Stimulated activated CD4-positive, alpha-beta T cell treated with anti-CD3 and anti-CD28 coated beads, Interleukin-2, amount 100 ng/mL, for 48 hours (primary cell): ENCODE data around the gene CTNNA3.

Experiments
- DNase-seq, 2 donors: peaks; one replicate each; pipeline ENCODE4 v3.0.0-alpha.2; 2020

Gene CTNNA3

DNA sequence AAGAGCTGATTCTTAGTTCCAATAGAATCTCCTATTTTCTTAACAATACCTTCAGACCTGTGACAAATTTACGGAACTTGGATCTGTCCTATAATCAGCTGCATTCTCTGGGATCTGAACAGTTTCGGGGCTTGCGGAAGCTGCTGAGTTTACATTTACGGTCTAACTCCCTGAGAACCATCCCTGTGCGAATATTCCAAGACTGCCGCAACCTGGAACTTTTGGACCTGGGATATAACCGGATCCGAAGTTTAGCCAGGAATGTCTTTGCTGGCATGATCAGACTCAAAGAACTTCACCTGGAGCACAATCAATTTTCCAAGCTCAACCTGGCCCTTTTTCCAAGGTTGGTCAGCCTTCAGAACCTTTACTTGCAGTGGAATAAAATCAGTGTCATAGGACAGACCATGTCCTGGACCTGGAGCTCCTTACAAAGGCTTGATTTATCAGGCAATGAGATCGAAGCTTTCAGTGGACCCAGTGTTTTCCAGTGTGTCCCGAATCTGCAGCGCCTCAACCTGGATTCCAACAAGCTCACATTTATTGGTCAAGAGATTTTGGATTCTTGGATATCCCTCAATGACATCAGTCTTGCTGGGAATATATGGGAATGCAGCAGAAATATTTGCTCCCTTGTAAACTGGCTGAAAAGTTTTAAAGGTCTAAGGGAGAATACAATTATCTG lies 768.6 kb downstream of the CTNNA3 start:
- DNase-seq, result no peak

DNA sequence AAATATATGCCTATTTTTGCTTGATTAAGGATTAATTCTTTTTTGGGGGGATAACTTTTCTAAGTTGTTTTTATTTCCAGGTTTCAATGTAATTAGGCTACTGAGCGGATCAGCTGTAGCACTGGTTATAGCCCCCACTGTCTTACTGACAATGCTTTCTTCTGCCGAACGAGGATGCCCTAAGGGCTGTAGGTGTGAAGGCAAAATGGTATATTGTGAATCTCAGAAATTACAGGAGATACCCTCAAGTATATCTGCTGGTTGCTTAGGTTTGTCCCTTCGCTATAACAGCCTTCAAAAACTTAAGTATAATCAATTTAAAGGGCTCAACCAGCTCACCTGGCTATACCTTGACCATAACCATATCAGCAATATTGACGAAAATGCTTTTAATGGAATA lies 769.2 kb downstream of the CTNNA3 start:
- DNase-seq, result no peak

DNA sequence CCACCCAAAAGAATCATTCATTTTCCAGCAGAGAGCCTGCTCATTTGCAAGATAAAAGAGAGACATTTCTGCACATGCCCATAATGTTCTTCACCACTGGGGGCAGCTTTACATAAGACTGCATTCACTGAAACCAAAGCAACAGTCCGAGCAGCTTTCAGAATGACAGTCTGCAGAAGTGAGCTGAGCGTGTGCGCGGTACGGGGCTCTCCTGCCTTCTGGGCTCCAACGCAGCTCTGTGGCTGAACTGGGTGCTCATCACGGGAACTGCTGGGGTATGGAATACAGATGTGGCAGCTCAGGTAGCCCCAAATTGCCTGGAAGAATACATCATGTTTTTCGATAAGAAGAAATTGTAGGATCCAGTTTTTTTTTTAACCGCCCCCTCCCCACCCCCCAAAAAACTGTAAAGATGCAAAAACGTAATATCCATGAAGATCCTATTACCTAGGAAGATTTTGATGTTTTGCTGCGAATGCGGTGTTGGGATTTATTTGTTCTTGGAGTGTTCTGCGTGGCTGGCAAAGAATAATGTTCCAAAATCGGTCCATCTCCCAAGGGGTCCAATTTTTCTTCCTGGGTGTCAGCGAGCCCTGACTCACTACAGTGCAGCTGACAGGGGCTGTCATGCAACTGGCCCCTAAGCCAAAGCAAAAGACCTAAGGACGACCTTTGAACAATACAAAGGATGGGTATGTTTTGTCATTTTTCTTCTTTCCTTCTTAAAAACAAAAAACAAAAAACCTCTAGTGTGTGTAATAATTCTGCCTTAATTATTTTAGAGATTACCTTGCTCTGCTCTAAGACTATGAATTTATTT lies 769.9 kb downstream of the CTNNA3 start, which contains the start of gene LRRTM3:
Gene LRRTM3, plus strand, starts transcription at position 141 of the 820 bp plus-strand sequence.
- DNase-seq, result no peak

DNA sequence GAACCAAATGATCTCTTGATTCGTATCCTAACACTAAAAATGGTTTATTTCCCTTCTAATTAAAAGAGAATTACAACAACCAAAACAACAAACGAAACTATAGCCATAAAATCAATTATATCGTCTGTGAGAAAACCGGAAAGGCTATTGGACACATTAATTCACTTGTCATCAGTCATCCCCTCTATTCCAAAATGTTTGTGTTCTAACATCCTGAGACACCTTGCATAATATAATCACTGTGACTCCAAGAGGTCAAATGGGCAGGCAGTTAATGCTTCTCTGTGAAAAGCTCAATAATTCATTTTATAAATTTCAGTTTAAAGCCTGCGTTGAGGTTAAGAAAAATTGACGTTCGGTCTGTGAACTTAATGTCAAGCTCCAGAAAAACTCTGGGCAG lies 770.6 kb downstream of the CTNNA3 start:
- no peak for DNase-seq

DNA sequence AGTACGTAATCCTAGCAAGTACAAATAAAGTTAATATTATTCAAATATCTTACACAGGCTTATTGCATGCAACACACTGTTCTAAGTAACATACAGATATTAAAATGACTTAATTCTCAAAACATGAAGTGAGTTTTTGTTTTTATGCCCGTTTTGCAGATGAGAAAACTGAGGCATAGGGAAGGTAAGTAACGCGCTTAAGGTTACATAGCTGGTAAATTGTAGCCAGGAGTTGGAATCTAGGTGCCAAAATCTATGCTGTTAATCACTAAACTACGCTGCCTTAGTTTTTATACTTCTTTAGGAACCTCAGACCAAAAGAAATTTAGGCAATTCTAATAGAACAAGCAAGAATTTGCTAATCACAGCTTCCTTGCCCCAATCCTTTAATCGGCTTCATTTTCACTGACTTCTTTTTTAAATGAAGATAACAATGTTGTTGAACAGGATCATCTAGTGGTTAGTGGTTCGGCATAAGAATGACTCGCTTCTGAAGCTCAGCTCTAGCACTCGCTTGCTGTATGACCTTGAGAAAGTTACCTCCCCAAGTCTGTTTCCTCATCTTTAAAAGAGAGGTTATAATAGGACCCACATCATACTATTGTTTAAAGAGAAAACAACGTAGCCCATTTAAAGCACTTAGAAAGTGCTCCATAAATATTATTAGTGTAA lies 771.2 kb downstream of the CTNNA3 start:
- DNase-seq, result no peak

DNA sequence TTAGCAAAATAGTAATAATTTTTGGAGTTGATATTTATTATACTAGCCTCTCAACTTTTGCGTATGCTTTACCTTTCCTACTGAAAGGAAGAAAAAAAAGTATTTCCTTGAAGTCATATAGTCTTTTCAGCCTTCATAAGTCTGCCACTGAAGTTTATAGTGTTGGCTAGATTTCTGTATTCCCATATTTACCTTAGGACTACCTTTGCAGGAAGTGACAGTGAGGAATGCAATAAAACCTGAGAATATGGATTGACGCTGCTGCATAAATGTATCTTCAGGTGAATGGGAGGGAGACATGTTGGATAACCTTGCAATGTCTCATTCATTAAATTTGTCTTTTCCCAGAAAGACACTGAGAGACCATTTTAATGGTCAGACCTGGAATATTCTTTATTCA lies 776.7 kb downstream of the CTNNA3 start:
- DNase-seq, result no peak

DNA sequence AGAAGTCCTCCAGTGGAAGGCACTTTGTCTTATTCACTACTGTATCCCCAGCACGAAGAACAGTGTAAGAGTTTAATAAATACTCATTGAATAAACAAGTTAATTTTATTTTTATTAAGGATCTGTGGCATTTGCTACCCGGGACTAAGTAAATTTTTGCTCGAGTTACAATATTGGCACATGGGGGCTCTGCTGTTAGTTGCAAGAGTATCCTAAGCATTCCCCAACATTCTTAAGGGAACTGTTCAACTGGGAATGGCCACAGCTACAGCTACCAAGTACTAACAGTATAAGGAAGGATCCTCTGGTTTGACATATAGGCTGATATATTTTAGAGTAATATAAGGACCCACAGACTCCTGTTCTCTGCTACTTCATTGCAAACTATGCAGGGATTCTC lies 778.9 kb downstream of the CTNNA3 start:
- no peak for DNase-seq

DNA sequence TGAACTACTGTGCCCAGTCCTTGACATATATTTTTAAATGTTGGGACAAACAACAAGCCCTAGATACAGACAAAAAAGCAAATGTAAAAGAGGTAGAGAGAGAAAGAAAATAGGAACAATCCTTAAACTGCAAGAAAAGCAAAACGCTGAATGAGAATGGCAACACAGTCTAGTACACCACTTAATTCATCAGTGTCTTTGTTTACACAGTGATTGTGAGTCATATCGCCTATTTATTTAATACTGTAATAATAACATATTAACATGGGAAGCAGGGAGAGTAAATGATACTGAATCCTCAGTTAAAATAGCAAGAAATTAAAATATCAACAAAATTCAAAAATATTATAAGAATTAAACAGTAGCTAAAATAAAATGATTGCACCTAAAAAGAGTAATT lies 780.0 kb downstream of the CTNNA3 start:
- DNase-seq, result no peak

DNA sequence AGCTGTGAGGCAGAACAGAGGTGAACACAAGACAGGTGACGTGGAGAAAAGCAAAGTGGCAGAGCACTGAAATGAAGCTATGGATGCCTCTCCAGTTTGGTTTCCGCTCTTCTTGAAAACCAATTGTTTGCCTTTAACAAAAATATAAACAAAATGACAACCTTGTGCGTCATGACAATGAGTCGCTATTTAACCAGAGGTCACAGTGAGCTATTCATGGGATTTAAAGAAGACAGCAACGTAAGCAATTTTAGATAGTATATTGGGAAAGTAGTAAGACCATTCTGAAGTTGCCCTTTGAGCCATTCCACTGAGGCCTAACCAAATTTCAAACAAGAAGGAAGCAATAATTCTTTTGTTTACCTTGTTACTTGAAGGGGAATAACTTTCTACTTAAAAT lies 785.3 kb downstream of the CTNNA3 start:
- no peak for DNase-seq

DNA sequence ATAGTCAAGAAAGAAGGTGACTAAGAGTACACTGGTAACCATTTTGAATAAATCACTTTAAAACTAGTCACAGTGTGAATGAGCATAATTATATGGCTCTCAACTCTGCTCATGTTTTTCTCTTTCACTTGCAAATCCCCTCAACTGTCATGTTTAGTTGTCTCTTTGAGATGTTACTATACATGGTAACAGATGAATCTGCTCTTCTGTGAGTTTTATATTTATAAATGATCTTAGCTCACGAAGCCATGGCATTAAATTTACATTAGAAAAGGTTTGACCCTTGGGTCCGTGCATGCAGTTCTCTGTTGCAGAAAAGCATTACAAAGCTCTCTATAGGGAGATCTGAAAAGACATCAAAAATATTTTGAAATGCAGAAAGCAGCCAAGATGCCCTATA lies 803.1 kb downstream of the CTNNA3 start:
- DNase-seq, result no peak

DNA sequence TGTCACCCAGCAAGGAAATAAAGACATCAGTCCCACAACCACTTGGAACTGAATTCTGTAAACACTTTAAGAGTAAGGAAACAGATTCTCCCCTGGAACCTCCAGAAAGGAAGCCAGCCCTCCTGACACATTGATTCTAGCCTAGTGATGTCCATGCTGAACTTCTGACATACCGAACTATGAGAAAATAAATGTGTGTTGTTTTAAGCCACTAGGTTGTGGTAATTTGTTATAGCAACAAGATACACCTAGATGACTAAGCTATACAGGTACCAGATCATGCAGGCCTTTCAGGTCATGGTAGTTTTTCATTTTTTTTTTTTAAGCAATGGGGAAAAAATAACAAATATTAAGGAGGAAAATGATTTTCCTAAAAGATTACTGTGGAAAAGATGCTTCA lies 807.8 kb downstream of the CTNNA3 start:
- no peak for DNase-seq

DNA sequence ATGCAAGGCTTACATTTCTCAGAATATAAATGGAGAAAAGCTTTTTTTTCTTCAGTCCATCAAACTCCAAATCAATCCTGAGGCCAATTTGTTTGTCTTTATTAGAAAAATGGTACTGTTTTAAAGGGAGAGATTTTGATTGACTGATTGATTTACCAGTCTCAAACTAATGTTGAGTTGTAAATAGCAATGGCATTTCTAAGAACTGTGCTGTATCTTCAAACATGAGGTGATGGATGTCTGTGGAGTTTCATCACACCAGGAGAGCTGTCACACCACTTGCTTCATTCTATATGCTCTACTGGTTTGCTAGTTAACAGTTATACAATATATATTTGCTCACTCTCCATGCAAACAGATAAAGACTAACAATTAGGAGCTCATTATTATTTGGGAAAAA lies 809.1 kb downstream of the CTNNA3 start:
- DNase-seq, result no peak

DNA sequence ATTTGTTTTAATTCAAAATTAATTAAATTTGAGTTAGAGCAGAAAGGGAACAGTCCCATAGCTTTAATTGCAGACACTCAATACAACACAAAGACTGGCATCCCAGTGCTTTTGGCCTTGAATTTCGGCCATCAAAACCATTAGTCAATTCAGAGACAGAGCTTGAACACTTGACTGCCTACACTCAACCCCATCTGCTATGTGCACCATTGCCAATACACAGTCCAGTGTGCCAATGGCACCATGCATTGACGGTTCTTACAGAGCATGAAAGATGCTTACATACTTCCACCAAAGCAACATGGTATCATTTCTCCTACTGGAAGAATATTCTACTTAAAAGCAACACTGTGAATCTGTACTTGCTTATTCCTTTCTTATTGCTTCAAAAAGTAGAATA lies 813.7 kb downstream of the CTNNA3 start:
- no peak for DNase-seq

DNA sequence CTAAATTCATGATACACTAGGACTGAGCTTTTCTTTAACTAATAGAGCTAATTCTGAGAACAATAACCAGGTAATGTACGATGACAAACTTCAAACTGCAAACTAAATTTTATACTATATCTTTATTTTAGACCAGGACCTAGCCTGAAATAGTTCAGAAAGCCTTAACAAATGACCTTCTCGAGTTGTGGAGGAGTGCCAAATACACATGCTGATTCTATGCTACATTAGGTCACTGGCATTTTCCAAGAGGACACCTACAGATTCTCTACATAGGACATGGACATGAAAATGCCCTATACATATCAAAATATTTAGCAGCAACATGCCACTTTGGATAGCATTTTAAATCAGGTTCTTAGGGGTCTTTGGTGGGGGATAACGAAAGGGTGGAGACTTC lies 814.2 kb downstream of the CTNNA3 start:
- DNase-seq, result no peak

DNA sequence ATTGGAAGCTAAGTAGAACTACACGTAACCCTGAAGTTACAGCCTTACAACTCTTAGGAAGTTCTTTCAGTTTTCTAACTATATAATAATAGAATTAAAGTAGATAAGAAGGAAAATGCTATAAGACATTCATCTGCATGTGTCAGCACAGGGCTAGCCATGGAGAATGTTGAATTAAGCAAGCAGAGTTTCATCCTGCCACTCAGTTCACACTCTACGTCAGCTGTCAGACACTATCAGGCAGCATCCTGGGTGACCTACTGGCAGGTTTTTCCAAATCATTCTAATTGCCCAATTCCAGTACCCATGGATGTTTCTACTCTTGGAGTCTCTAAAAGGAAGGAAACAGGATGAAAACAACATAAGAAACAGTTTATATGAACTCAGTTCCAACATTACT lies 815.2 kb downstream of the CTNNA3 start:
- DNase-seq, result no peak

DNA sequence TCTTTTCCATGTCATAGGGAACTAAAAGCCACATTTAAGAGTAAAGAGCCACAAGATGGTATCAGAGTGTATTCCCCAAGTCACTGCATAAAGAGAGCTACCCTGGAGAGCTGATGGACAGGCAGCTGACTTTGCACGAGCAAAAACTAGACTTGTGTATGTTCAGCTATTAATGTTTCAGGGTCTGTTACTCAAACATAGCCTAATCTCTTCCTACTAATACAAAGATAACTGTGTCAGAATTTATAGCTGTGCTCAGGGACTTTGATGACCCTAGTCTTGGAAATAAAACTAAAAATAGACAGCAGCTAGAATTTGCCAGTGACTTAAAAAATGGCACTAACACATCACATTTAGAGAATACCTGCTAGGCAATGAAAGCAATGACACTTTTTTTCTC lies 815.7 kb downstream of the CTNNA3 start:
- no peak for DNase-seq

DNA sequence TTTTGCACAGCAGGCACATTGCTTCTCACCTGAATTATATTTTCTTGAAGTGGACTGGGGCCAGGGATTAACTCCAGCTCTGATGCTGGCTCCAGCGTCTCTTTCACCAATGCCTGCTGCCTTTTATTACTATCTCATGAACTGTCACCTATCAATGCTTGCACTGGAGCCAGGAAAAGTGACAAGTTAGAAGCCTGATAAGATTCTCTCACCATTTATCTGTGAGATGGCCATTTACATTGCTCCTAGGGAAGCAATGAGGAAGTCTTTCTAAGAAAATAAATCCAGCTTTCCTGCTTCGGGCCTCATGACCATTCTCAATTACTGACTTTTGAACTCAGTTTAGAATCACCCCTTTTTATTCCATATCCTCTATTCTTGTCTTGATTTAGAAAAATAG lies 818.6 kb downstream of the CTNNA3 start:
- DNase-seq, result no peak

DNA sequence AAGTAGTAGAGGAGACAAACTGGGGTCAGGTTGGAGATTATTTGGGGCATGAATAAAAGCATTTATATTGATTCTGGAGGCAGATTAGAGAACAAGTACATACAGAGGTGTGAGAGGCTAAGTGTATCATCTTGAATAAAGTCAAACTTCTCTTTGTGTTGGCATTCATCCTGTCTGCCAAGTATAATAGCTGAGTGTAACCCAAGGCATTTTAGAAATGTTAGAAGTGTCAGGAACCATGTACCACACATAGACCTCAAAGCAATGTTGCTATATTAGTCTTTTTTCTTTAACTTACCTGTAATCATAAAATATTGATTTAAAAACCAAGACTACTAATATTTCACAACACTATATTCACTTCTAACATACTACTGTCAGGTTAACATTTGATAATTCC lies 826.4 kb downstream of the CTNNA3 start:
- DNase-seq, result no peak

DNA sequence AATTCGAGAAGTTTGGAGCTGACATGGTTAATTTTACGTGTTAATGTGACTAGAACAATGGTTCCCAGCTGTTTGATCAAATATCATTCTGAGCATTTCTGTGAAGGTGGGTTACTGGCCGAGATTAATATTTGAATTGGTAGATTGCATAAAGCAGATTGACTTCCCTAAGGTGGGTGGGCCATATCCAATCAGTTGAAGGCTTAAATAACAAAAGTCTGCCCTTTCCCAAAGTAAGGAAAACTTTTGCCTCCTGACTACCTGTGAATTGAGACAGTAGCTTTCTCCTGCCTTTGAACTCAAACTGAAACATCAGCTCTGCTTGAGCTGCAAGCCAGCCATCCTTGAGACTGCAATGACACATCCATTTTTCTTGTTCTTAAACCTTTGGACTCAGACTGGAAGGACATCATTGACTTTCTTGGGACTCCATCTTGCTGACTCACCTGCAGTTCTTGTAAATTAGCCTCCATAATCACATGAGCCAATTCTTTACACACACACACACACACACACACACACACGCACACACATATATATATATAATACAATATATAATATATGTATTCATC lies 833.2 kb downstream of the CTNNA3 start:
- no peak for DNase-seq

DNA sequence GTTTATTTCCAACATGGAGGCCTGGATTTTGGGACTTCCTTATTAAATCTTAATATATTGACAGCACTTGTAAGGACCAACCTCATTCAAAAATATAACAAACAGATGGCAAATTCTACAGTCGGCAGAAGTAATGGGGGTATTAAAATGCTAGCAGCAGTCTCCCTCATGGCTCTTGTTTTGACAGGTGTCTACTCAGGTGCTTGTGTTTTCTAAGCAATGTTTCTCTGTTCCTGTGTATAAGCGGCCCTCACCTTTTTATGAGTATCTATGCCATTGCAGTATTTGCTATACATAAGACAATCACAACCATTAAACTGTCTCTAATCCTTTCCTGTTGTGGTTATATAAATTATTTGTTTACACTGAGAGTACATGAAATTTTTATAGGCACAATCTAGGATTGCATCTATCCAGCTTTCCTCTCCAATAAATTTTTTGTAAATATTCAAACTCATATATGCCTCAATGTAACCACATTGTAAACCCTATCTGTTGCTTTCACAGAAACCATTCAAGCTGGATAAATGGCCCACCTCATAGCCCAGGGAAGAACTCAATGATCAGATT lies 835.5 kb downstream of the CTNNA3 start:
- no peak for DNase-seq

DNA sequence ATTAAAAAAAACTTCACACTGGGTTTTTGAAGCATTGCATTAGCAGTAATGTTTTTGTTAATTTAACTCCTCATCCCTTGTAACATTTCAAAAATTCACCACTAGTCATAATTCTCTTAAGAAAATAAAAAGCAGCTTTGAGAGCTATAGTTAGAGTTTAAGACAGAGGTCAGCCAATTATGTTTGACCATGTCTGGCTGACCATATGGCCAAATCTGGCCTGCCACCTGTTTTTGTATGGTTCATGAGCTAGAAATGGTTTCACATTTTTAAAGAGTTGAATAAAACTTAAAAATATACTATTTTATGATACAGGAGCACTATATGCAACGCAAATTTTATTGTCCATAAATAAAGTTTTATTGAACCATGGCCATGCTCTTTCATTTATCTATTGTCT lies 843.2 kb downstream of the CTNNA3 start:
- DNase-seq, result no peak

DNA sequence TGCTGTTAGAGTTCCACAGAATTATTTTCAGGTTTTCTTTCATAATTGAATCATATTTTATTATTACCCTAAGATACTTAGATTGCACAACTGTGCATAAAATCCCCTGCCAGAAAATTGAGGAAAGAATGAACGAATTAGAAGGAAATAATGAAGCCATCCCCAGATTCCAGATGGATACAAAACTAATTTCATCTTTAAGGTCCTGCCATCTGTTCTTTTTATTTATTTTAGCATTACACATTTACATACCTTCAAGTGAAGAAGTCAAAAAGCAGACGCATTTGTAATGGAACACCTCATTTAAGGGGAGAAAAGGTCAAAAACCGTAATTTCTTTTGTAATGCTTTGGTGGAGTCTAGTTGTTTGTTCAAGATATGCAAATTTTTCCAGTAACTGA lies 847.1 kb downstream of the CTNNA3 start:
- DNase-seq, result no peak

DNA sequence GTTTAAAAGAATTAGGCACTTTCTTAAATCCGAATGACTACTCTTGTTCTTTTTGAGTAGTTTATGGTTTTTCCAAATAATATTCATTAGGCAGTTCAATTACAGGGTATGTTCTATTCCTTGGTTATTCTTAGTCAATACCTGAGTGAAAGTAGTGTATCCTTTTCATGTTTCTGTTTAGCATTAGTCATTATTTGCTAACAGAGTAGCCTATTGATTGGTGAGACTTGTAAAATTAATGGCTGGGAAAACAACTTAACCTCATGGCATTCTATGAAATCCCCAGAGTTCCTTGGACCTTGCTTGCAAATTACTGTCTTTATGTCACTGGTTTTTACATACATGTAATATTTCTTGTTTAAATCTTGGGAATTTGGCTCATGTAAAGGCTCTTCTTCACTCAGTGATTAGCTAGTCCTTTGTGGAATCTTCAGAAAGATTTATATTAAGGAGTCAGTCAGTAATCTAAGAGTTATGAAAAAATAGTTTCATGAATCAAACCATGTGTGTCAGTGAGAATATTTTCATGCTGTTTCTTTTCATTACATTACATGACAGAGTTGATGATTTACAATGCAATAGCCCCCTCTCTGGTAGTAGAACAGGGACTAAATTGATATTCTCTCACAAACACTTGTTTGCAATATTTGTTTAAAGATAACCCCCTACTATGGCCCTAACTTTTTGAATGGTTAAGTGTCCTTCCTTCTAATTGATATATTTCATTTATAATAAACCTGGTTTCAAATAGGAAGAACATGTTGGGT lies 851.6 kb downstream of the CTNNA3 start:
- no peak for DNase-seq
